OCI-LY1 (cell line): ENCODE results near the gene TMEM252.

Experiments used
- CTCF ChIP-seq: fragments of 200-600 bp; sonication (generic), shearing (Covaris generic); IDR thresholded peaks from 2 replicates; pipeline ENCODE4 v1.5.1; 2017; ENCODE audit warnings: mild to moderate bottlenecking, antibody characterized with exemption, low read length, moderate library complexity, mixed read lengths
- EZH2 ChIP-seq: fragments of 200-600 bp; sonication (generic), shearing (Covaris generic); IDR thresholded peaks from 2 replicates; pipeline ENCODE4 v1.8.0; 2017; ENCODE audit warnings: borderline replicate concordance, mixed run types, mild to moderate bottlenecking, antibody characterized with exemption, low read length, moderate library complexity, mixed read lengths

GRCh38 chr9:68547417-68547816, 6.7 kb upstream of the TMEM252 start:
- TF ChIP-seq CTCF = no peak
- TF ChIP-seq EZH2 = no peak
